ENCODE data around the gene CP. TPM values are rescaled to one million over a fixed set of nuclear protein-coding genes. Genes with fewer than 3 reads are reported as not detected.

The CP gene
- polyA plus RNA-seq, 1 experiment = 0.10 TPM

DNA sequence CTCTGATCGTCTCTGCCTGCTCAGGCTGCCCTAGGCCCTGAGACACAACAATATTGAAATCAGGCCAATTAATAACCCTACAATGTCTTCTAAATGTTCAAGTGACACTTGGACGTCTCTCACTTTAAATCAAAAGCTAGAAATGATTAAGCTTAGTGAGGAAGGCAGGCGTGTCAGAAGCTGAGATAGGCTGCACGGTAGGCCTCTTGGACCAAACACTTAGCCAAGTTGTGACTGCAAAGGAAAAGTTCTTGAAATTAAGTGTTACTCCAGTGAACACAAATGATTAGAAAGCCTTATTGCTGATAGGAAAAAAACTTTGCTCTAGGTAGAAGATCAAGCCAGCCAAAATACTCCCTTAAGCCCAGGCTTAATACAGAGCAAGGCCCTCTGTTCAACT lies 90.0 kb downstream of the CP start:
- Histone ChIP-seq H3K9me3 (ENCODE audit: control insufficient read depth, insufficient read depth, low read length) (no peaks in the 10 kb centered on the region), H3K27ac (ENCODE audit: low read depth, low read length) (no peak overlapping the region), H3K27me3 (ENCODE audit: control insufficient read depth, insufficient read depth, low read length) (no peaks in the 10 kb centered on the region), H3K4me3 (ENCODE audit: low read depth, low read length) (no peak overlapping the region)
- no peak for DNase-seq (ENCODE audit: low read depth, low spot score)
- CTCF ChIA-PET = interaction anchor here (1.4 kb wide), 1 partner anchor 176 kb away, joined by 5 read pairs; no protein-coding TSS in a partner anchor
- POLR2A ChIA-PET = no interaction called here
- TF ChIP-seq, protein P1, sequence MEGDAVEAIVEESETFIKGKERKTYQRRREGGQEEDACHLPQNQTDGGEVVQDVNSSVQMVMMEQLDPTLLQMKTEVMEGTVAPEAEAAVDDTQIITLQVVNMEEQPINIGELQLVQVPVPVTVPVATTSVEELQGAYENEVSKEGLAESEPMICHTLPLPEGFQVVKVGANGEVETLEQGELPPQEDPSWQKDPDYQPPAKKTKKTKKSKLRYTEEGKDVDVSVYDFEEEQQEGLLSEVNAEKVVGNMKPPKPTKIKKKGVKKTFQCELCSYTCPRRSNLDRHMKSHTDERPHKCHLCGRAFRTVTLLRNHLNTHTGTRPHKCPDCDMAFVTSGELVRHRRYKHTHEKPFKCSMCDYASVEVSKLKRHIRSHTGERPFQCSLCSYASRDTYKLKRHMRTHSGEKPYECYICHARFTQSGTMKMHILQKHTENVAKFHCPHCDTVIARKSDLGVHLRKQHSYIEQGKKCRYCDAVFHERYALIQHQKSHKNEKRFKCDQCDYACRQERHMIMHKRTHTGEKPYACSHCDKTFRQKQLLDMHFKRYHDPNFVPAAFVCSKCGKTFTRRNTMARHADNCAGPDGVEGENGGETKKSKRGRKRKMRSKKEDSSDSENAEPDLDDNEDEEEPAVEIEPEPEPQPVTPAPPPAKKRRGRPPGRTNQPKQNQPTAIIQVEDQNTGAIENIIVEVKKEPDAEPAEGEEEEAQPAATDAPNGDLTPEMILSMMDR (IDR thresholded peaks at IDR 0.05; ENCODE audit: low read depth, low read length) = no peak

DNA sequence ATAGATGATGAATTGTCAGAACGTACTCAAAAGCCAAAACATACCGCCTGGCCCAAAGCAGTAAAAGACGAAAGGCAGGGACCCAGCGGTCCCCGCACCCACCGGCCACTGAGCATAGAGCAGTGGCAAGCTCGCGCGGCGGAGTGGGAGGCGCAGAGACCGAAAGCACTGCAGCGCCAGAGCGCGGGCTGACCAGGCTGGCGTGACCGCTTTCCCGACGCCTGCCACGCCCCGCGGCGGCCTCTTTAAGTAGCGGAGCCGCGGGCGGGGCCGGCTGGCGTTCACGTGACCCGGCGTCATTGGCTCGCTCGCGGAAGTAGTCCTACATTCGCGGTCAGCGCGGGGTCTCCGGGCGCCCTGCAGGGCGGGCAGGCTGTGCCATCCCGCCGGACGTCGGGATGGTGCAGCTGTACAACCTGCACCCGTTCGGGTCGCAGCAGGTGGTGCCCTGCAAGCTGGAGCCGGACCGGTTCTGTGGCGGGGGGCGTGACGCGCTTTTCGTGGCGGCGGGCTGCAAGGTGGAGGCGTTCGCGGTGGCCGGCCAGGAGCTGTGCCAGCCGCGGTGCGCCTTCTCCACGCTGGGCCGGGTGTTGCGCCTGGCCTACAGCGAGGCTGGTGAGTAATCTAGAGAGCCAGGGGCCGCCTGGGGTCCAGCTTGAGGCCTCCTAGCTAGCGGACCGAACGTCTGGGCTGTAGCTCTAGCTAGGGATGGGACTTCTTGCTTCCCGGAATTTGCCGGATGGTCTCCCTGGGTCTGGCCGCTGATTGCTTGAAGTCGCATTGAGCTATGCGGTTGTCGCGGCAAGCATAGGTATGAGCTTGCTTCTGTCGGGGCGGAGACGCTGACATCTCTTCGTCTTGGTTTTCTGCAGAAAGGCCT lies 92.1 kb downstream of the CP start, which contains the start of gene HPS3:
TSS of gene HPS3 (plus strand) at position 313 of the 880 bp plus-strand sequence. CDS start at position 399, 86 bp downstream.
- POLR2A ChIA-PET = interaction anchor here (0.6 to 1.3 kb wide), 4 partner anchors 9 to 272 kb away, joined by 3 to 13 read pairs (median 3); no protein-coding TSS in a partner anchor
- CTCF ChIA-PET = interaction anchor here (0.8 to 3.8 kb wide), 6 partner anchors 9 to 678 kb away, joined by 3 to 25 read pairs (median 8); no protein-coding TSS in a partner anchor
- Histone ChIP-seq H3K27me3 (ENCODE audit: control insufficient read depth, insufficient read depth, low read length) (no peaks in the 10 kb centered on the region), H3K9me3 (ENCODE audit: control insufficient read depth, insufficient read depth, low read length) (no peaks in the 10 kb centered on the region), H3K27ac (ENCODE audit: low read depth, low read length) (peak within 1 kb of the TSS; percentile 80), H3K4me3 (ENCODE audit: low read depth, low read length) (peak within 1 kb of the TSS; percentile 81)
- TF ChIP-seq, protein P1 (IDR thresholded peaks at IDR 0.05; ENCODE audit: low read depth, low read length) = no peak
- peak; percentile 66 for DNase-seq (ENCODE audit: low read depth, low spot score)

DNA sequence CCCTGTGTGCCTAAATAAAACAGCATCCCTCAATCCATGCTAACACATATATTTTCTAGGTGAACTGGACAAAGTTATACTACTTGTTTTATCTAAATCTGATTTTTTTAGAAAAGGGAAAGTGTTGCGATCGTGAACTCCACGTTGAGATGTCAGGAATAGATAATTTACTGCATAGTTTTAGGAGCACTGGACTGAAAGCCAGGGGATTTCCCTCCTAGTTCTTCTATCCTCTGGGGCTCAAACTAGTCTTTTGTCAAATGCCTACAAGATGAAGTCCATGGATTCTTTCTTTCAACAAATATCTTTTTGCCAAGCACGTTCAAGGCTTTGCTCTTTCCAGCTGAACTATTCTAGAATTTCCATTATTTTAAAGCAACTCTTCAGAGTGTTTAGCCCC lies 92.8 kb downstream of the CP start:
- POLR2A ChIA-PET = no interaction called here
- Histone ChIP-seq H3K27me3 (ENCODE audit: control insufficient read depth, insufficient read depth, low read length) (no peaks in the 10 kb centered on the region), H3K27ac (ENCODE audit: low read depth, low read length) (peak overlapping the region; percentile 42), H3K9me3 (ENCODE audit: control insufficient read depth, insufficient read depth, low read length) (no peaks in the 10 kb centered on the region), H3K4me3 (ENCODE audit: low read depth, low read length) (peak overlapping the region; percentile 81)
- DNase-seq (ENCODE audit: low read depth, low spot score) = no peak
- CTCF ChIA-PET = interaction anchor here (0.5 to 3.8 kb wide), 4 partner anchors 8 to 678 kb away, joined by 3 to 25 read pairs (median 5); no protein-coding TSS in a partner anchor
- TF ChIP-seq, protein P1 (IDR thresholded peaks at IDR 0.05; ENCODE audit: low read depth, low read length) = no peak

DNA sequence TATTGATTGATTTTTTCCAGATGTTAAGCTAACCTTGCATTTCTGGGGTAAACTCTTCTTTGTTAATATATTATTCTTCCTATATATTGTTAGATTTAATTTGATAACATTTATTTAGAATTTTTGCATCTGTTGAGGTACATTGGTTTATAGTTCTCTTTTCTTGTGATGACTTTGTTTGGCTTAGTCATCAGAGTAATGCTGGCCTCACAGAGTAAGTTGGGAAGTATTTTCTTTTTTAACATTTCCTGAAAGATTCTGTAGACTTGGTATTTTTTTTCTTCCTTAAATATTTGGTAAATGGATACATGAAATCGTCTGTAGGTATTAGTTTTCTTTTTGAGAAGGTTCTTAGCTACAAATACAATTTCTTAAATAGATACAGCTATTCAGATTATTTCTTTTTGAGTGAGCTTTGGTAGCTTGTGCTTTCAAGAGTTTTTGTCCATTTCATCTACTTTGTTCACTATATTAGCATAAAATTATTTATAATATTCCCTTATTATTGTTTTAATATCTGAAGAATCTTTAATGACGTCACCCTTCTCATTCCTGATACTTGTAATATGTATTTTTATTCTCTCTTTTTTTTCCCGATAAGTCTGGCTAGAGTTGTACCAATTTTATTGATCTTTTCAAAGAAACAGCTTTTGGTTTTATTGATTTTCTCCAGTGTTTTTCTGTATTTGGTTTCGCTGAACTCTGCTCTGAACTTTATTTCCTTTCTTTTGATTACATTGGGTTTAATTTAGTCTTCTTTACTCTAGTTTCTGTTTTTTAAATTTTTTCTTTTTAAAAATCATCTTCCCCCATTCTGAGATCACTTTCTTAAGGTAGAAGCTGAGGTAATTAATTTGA lies 98.7 kb downstream of the CP start:
- TF ChIP-seq, protein P1 (IDR thresholded peaks at IDR 0.05; ENCODE audit: low read depth, low read length) = no peak
- H3K9me3 ChIP-seq (ENCODE audit: control insufficient read depth, insufficient read depth, low read length) = no peaks in the 10 kb centered on the region
- POLR2A ChIA-PET = no interaction called here
- DNase-seq (ENCODE audit: low read depth, low spot score) = peak; percentile 15
- H3K4me3 ChIP-seq (ENCODE audit: low read depth, low read length) = no peak overlapping the region
- no peak overlapping the region for H3K27ac ChIP-seq (ENCODE audit: low read depth, low read length)
- H3K27me3 ChIP-seq (ENCODE audit: control insufficient read depth, insufficient read depth, low read length) = no peaks in the 10 kb centered on the region
- CTCF ChIA-PET = interaction anchor here (0.6 to 6.4 kb wide), 5 partner anchors 150 to 373 kb away, joined by 3 to 153 read pairs (median 5); partner anchors contain the start of gene TM4SF18

Other genes starting within 250 kb of the CP start
- gene GYG1, start 230.3 kb downstream of the CP start, polyA plus RNA-seq (2011; rRNA removed) = 70.0 and 75.2 TPM in 2 replicates
- gene HLTF, start 135.3 kb downstream of the CP start, polyA plus RNA-seq (2011; rRNA removed) = 20.9 and 30.5 TPM in 2 replicates
- 22.8 and 28.1 TPM in 2 replicates for gene HPS3, start 92.2 kb downstream of the CP start, polyA plus RNA-seq (2011; rRNA removed)
- gene TM4SF18, start 111.8 kb upstream of the CP start, polyA plus RNA-seq (2011; rRNA removed) = 0.09 TPM in 1 of 2 replicates, not detected in the other
- gene TM4SF1, start 155.8 kb upstream of the CP start, polyA plus RNA-seq (2011; rRNA removed) = 232 and 260 TPM in 2 replicates

All from AG04450 (cell line).